HG02759 (cell line): Measurements from ENCODE around the gene MAN2C1.
"Not testable (repeated sequence)": the region's sequence is repeated elsewhere in the genome, so short reads cannot be mapped to it uniquely, and the experiment has no call there.

Experiments
- ATAC-seq: cut with Tn5 transposase; IDR thresholded peaks from one replicate; pipeline ENCODE4 v1.9.1; 2021; ENCODE audit warnings: mild to moderate bottlenecking, moderate library complexity; ENCODE audit not compliant: unreplicated experiment

Gene MAN2C1

GRCh38 chr15:75313116-75313845, 55.1 kb downstream of the MAN2C1 start:
- ATAC-seq = no peak

GRCh38 chr15:75312548-75312947, 55.9 kb downstream of the MAN2C1 start:
- ATAC-seq = not testable (repeated sequence)

DNA sequence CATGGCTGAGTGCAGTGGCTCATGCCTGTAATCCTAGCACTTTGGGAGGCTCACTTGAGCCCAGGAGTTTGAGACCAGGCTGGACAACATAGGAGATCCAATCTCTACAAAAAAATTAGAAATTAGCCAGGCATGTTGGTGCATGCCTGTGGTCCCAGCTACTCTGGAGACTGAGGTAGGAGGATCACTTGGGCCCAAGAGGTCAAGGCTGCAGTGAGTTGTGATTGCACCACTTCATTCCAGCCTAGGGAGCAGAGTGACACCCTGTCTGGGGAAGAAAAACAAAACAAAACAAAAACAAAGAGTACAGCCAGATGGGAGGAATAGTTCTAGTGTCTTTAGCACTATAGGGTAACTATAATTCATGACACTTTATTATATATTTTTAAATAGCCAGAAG, 58.7 kb downstream of the MAN2C1 start:
- no peak for ATAC-seq

GRCh38 chr15:75307778-75308390, 60.5 kb downstream of the MAN2C1 start:
- no peak for ATAC-seq

- no peak for ATAC-seq
These were observed 62.2 kb downstream of the MAN2C1 start for GRCh38 chr15:75306188-75306587.
